ENCODE data around the gene SMAD2.

Gene SMAD2

DNA sequence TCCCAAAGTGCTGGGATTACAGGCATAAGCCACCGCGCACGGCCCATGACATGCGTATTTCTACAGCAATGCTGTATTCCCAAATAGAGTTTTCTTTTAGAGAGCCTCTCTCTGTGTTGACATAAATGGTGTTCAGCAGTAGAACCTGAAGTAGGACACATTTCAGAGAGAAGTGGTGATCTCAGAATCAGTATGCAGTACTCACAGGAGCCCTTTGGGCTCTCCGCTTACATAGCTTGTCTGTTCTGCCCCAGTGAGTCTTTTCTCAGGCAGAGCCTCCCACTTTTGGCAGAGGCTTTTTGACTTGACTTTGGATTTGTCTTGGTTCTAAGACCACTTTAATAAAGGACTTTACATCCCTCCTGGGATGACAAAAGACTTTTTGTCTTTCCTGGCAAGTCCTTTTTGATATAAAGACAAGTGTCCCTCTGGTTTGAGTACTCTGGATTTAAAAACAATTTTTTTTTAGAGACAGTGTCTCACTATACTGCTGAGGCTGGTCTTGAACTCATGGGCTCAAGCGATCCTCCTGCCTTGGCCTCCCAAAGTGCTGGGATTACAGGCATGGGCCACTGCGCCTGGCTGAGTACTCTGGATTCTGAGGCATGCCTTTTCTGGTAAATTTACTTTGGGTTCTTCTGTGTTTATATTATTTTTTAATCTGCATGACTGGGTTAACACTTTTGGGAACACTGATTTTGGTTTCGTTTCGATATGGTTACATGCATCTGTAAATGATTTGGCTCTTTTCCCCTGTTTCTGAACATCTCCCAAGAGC is 113.3 kb downstream of the SMAD2 start:
- no peak for TF ChIP-seq GATA3 (IDR thresholded peaks at IDR 0.05; ENCODE audit: low read depth, low read length)
- no peak for TF ChIP-seq GATA2 (IDR thresholded peaks at IDR 0.05; ENCODE audit: low read depth, low read length)

DNA sequence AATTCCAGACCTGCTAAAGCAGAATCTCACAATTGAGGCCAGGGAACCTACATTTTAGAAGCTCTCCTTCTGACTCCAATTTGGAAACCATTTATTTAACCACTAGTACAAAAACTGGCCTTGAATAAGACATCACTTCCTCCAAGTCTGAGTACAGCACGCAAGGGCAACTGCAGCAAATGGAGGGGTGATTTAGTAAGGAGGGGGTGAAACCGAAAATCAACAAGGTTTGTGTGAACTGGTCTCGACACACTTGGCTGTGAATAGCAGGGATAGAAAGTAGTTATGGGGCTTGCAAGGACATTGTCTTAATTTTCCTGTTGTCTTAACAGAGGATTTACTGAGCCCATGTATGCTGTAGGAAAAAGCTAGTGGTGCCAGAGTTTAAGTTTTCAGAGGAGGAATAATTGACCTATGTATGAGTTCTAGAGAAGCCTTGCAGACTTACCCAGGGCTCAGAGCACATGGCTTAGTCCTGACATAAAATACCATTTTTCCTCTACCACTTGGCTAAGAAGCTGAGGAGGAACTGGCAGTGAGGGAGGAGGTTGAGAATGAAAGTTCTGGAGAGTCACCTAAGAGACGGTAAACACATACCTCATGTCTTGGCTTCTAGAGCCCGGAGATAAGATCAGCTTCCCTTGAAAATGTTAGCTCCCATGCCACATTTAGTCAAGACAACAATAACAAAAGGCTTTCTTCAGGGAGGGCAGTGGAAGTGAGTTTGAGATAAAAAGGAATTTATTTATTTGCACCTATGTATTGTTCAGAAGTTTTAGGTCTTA is 114.8 kb downstream of the SMAD2 start:
- TF ChIP-seq GATA2 (IDR thresholded peaks at IDR 0.05; ENCODE audit: low read depth, low read length) = no peak

DNA sequence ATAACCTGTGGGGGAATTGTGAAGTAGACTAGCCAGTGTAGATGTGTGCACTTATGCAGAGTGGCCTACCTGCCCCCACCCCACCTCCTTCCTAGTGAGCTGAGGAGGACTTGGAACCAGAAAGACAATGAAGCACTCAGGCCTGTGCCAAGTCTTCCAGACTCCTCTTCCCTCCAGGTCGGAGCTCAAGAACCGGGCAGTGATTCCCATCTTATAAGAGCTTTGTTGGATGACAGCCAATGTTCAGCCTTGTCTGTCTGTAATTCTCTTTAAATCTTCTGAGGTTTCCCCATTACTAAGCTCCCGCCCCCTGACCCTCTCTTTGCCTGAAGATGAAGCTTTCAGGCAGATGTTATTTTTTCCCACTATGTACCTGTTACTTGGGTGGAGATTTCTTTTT is 121.0 kb downstream of the SMAD2 start:
- TF ChIP-seq GATA3 (IDR thresholded peaks at IDR 0.05; ENCODE audit: low read depth, low read length) = no peak
- TF ChIP-seq GATA2 (IDR thresholded peaks at IDR 0.05; ENCODE audit: low read depth, low read length) = no peak

DNA sequence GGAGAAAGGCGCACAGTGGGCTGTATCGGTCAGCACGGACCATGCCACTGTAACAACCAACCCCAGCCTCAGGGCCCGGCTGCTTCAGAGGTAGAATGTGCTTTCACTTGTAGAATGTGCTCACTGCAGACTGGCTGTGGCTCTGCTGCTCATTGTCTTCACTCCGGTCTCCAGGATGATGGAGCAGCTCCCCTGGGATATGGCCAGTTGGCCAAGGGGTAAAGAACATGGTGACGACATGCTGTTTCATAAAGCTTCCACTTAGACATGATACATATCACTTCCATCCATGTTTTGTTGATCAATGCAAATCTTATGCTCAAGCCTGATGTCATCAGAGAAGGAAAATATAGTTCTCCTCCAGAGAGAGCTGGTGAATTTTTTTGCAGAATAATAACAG is 127.7 kb downstream of the SMAD2 start:
- TF ChIP-seq GATA3 (IDR thresholded peaks at IDR 0.05; ENCODE audit: low read depth, low read length) = no peak
- TF ChIP-seq GATA2 (IDR thresholded peaks at IDR 0.05; ENCODE audit: low read depth, low read length) = no peak

- no peak for TF ChIP-seq GATA2 (IDR thresholded peaks at IDR 0.05; ENCODE audit: low read depth, low read length)
- TF ChIP-seq GATA3 (IDR thresholded peaks at IDR 0.05; ENCODE audit: low read depth, low read length) = no peak
Observed at GRCh38 chr18:47801817-47802216, 128.6 kb downstream of the SMAD2 start.

- TF ChIP-seq GATA3 (IDR thresholded peaks at IDR 0.05; ENCODE audit: low read depth, low read length) = no peak
- TF ChIP-seq GATA2 (IDR thresholded peaks at IDR 0.05; ENCODE audit: low read depth, low read length) = no peak
Observed at GRCh38 chr18:47800756-47801155, 129.7 kb downstream of the SMAD2 start.

- TF ChIP-seq GATA3 (IDR thresholded peaks at IDR 0.05; ENCODE audit: low read depth, low read length) = no peak
- no peak for TF ChIP-seq GATA2 (IDR thresholded peaks at IDR 0.05; ENCODE audit: low read depth, low read length)
Observed at GRCh38 chr18:47800248-47800647, 130.2 kb downstream of the SMAD2 start.

DNA sequence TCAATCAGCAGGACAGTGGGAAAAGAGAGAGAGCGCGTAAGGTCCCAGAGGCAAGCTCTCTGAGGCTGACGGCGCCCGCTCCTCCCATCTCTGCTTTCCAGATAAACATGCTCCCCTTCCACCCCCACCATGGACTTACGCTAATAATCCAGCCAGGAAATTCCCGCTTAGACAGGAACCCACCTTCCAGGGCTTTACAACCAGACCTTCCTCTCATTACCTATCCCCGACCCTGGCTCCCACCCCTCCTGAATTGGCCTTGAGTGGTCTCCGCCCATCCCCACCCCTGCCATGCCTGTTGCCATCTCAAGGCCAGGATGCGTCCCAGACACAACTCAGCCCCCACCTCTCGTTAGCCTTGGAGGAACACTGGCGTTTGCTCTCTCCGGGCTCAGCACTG is 131.1 kb downstream of the SMAD2 start:
- TF ChIP-seq GATA2 (IDR thresholded peaks at IDR 0.05; ENCODE audit: low read depth, low read length) (no peak), GATA3 (IDR thresholded peaks at IDR 0.05; ENCODE audit: low read depth, low read length) (no peak)

DNA sequence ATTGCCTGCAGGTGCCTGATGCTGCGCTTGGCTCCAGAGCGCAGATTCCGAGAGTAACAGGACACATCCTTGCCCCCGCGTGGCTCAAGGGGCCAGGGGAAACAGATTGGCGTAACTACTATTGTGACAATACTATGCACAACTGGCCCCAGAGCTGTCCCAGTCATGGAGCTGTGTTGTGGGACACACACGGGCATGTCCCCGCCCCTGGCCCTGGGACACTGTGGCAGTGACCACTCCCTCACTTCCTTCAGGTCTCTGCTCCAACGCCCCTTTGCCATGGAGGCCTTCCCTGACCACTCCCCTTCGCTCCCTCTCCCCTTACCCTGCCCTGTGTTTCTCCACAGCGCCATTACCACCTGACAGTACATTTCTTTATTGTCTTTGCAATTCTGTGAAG is 132.1 kb downstream of the SMAD2 start:
- TF ChIP-seq GATA2 (IDR thresholded peaks at IDR 0.05; ENCODE audit: low read depth, low read length) (no peak), GATA3 (IDR thresholded peaks at IDR 0.05; ENCODE audit: low read depth, low read length) (no peak)

DNA sequence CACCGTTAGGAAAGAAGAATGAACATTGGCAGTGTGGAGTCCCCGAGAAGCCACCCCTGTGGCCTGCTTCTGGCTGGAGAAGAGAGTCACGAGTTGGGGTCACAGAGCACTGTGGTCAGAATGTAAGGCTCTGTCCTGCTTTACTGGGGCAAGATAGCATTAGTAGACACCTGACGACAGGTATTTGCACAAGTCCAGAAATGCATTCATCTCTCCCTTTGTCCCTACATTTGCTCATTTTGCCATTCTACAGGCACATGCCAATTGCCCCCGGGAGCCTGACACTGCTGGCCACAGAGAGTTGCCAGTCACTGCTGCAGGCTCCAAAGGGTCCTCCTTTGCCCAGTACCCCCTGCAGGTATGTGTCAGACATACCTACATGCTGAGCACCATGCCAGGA is 133.3 kb downstream of the SMAD2 start:
- TF ChIP-seq GATA2 (IDR thresholded peaks at IDR 0.05; ENCODE audit: low read depth, low read length) (no peak), GATA3 (IDR thresholded peaks at IDR 0.05; ENCODE audit: low read depth, low read length) (no peak)

GRCh38 chr18:47795434-47795814 is 135.0 kb downstream of the SMAD2 start:
- TF ChIP-seq GATA3 (IDR thresholded peaks at IDR 0.05; ENCODE audit: low read depth, low read length) (no peak), GATA2 (IDR thresholded peaks at IDR 0.05; ENCODE audit: low read depth, low read length) (no peak)

DNA sequence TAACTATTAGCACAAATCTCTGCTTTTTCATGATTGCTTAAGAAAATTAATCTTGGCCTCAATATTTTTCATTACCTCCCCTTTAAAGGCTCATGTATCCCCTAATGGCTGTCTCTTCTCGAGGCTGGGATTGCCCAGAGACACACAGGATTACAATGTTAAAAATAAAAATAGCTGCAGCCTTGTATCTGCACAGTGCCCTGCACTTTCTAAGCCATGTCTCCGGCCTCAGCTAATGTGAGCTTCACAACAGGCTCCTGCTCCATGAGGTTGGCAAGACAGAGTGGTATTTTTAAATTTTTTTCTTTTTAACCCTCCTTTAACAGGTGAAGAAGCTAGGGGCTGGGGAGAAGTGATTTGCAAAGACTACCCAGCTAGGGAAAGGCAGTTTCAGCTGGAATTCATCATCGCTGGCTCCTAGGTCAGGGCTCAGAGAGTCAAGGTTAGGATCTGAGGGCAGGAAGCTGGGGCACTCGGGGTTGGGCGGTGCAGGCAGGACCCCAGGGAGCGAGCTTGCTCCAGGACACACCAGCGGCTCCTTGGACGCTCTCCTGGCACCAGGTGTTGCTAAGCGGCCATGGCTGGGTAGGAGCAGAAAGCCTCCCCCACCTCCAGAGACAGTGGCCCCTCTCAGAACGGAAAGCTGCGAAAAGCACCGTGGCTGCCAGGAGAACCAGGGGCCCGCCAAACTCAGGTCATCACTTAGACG is 135.6 kb downstream of the SMAD2 start:
- TF ChIP-seq GATA2 (IDR thresholded peaks at IDR 0.05; ENCODE audit: low read depth, low read length) (no peak), GATA3 (IDR thresholded peaks at IDR 0.05; ENCODE audit: low read depth, low read length) (no peak)

GRCh38 chr18:47793609-47794008 is 136.8 kb downstream of the SMAD2 start:
- TF ChIP-seq GATA2 (IDR thresholded peaks at IDR 0.05; ENCODE audit: low read depth, low read length) (no peak), GATA3 (IDR thresholded peaks at IDR 0.05; ENCODE audit: low read depth, low read length) (no peak)

DNA sequence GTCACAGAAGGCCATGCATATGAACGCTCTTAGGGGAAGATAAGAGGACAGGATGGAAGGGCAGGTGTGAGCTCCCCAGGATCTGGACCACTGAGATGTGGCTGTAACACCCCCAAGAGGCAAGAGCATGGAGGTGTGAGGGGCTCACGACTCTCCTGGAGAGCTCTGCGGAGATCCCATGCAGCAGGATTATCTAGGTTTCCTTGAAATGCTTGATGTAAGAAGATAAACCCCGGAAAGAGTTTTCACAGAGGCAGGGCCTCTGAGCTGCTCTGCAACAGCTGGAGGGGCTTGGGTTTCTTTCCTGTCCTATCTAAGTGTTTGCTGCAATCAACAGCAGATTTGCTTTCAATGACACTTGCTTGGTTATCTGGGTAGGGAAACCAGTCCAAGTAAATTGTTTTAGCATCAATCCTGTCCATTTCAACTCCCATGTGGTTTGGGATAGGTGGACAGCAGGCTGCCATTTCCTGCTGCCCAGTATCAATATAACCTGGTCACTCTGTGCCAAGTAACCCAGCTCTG is 138.9 kb downstream of the SMAD2 start:
- no peak for TF ChIP-seq GATA3 (IDR thresholded peaks at IDR 0.05; ENCODE audit: low read depth, low read length)
- no peak for TF ChIP-seq GATA2 (IDR thresholded peaks at IDR 0.05; ENCODE audit: low read depth, low read length)
